GM19023 (cell line): ENCODE results near the gene ZNF124.
"Not testable (repeated sequence)": the region's sequence is repeated elsewhere in the genome, so short reads cannot be mapped to it uniquely, and the experiment has no call there.

Experiments used
- ATAC-seq: cut with Tn5 transposase; IDR thresholded peaks from one replicate; pipeline ENCODE4 v1.9.1; 2021; ENCODE audit warnings: mild to moderate bottlenecking, moderate library complexity; ENCODE audit not compliant: unreplicated experiment

ZNF124 gene

GRCh38 chr1:247171875-247172563, at the start of gene ZNF124:
Gene ZNF124, minus strand, starts transcription at chr1:247172020. Its CDS starts 143 bp downstream, at chr1:247171877.
- peak; percentile 99 for ATAC-seq

- not testable (repeated sequence) for ATAC-seq
Measured at GRCh38 chr1:247220280-247220679, 48.5 kb upstream of the ZNF124 start.

GRCh38 chr1:247218121-247218651, 46.4 kb upstream of the ZNF124 start:
- no peak for ATAC-seq

- no peak for ATAC-seq
Measured at GRCh38 chr1:247216261-247216660, 44.4 kb upstream of the ZNF124 start.

- no peak for ATAC-seq
Measured at GRCh38 chr1:247212627-247213617, 41.1 kb upstream of the ZNF124 start.

GRCh38 chr1:247212012-247212411, 40.2 kb upstream of the ZNF124 start:
- ATAC-seq = peak; percentile 48

GRCh38 chr1:247211339-247211738, 39.5 kb upstream of the ZNF124 start:
- ATAC-seq = no peak

GRCh38 chr1:247210376-247211117, 38.7 kb upstream of the ZNF124 start:
- ATAC-seq = peak; percentile 93

GRCh38 chr1:247210062-247210375, 38.2 kb upstream of the ZNF124 start:
- ATAC-seq = peak; percentile 9

GRCh38 chr1:247209396-247209795, 37.6 kb upstream of the ZNF124 start:
- ATAC-seq = no peak

- no peak for ATAC-seq
Measured at GRCh38 chr1:247204177-247204647, 32.4 kb upstream of the ZNF124 start.

GRCh38 chr1:247198781-247199180, 27.0 kb upstream of the ZNF124 start:
- no peak for ATAC-seq

GRCh38 chr1:247193958-247194357, 22.1 kb upstream of the ZNF124 start:
- ATAC-seq = no peak

- no peak for ATAC-seq
Measured at GRCh38 chr1:247189981-247190798, 18.4 kb upstream of the ZNF124 start.

GRCh38 chr1:247185667-247186066, 13.8 kb upstream of the ZNF124 start:
- ATAC-seq = no peak

GRCh38 chr1:247184254-247184653, 12.4 kb upstream of the ZNF124 start:
- no peak for ATAC-seq

GRCh38 chr1:247182994-247183393, 11.2 kb upstream of the ZNF124 start:
- ATAC-seq = no peak

GRCh38 chr1:247180581-247180980, 8.8 kb upstream of the ZNF124 start:
- no peak for ATAC-seq

- ATAC-seq = no peak
Measured at GRCh38 chr1:247177755-247178154, 5.9 kb upstream of the ZNF124 start.

GRCh38 chr1:247175458-247175857, 3.6 kb upstream of the ZNF124 start:
- ATAC-seq = no peak
